Keratinocyte (primary cell): Measurements from ENCODE around the gene CXCL12. TPM values are rescaled to one million over a fixed set of nuclear protein-coding genes. Genes with fewer than 3 reads are reported as not detected.

Experiments used
- DNase-seq: peaks from one replicate; pipeline ENCODE4 v3.0.0-alpha.2; 2011; ENCODE audit warnings: low read depth, missing footprints, low spot score
- FAIRE-seq: peaks from 2 replicates; lab custom pipeline; 2011; peaks lifted over from hg19 to GRCh38; lab: Jason Lieb, UNC
- H2AFZ ChIP-seq: 2 replicates; pipeline ENCODE4 v1.6.0; 2012; ENCODE audit warnings: low read length, control low read depth, inconsistent platforms; ENCODE audit not compliant: control insufficient read depth
- H3K27ac ChIP-seq: 2 replicates; pipeline ENCODE4 v1.5.1; 2011; ENCODE audit warnings: low read length; ENCODE audit not compliant: control insufficient read depth, insufficient read depth
- H3K27me3 ChIP-seq: 3 replicates; pipeline ENCODE4 v1.6.0; 2011; ENCODE audit warnings: low read length; ENCODE audit not compliant: control insufficient read depth, insufficient read depth; ENCODE audit errors: extremely low read depth
- H3K36me3 ChIP-seq, 2 experiments: 2 replicates in 1 of 2; 3 replicates in 1 of 2; pipeline ENCODE4 v1.5.1; 2011; ENCODE audit warnings: low read length in 2 of 2, mild to moderate bottlenecking in 1 of 2; ENCODE audit not compliant: control insufficient read depth in 2 of 2, insufficient read depth in 2 of 2; ENCODE audit errors: extremely low read depth in 1 of 2
- H3K4me1 ChIP-seq: 3 replicates; pipeline ENCODE4 v1.5.1; 2011; ENCODE audit warnings: low read length; ENCODE audit not compliant: control insufficient read depth, insufficient read depth; ENCODE audit errors: extremely low read depth
- H3K4me2 ChIP-seq: 3 replicates; pipeline ENCODE4 v1.6.0; 2011; ENCODE audit warnings: low read depth, low read length; ENCODE audit not compliant: control insufficient read depth, insufficient read depth; ENCODE audit errors: extremely low read depth
- H3K4me3 ChIP-seq, 3 experiments: fragments of 200-600 bp in 1 of 3; sonication (generic) in 1 of 3; 2 replicates in 2 of 3; 3 replicates in 1 of 3; pipeline ENCODE4 v1.5.1; 2011 to 2016; ENCODE audit warnings: low read length in 3 of 3, mild to moderate bottlenecking in 3 of 3, control low read depth in 2 of 3, inconsistent platforms in 1 of 3, low read depth in 1 of 3, mixed read lengths in 1 of 3, mixed run types in 1 of 3, moderate library complexity in 1 of 3; ENCODE audit not compliant: control insufficient read depth in 2 of 3, insufficient read depth in 2 of 3; ENCODE audit errors: extremely low read depth in 1 of 3
- H3K79me2 ChIP-seq: 2 replicates; pipeline ENCODE4 v1.6.0; 2012; ENCODE audit warnings: low read length; ENCODE audit not compliant: control insufficient read depth, insufficient read depth
- H3K9ac ChIP-seq: 3 replicates; pipeline ENCODE4 v1.6.0; 2011; ENCODE audit warnings: low read length; ENCODE audit not compliant: control insufficient read depth, insufficient read depth; ENCODE audit errors: extremely low read depth
- H3K9me1 ChIP-seq: 3 replicates; pipeline ENCODE4 v1.6.0; 2011; ENCODE audit warnings: low read length; ENCODE audit not compliant: control insufficient read depth, insufficient read depth; ENCODE audit errors: extremely low read depth
- H3K9me3 ChIP-seq: 2 replicates; pipeline ENCODE4 v1.5.1; 2012; ENCODE audit warnings: low read depth, low read length; ENCODE audit not compliant: control insufficient read depth
- H4K20me1 ChIP-seq: 3 replicates; pipeline ENCODE4 v1.6.0; 2011; ENCODE audit warnings: low read length; ENCODE audit not compliant: control insufficient read depth, insufficient read depth; ENCODE audit errors: extremely low read depth
- EZH2 ChIP-seq: IDR thresholded peaks from one replicate; pipeline ENCODE4 v1.6.1; 2012; ENCODE audit warnings: inconsistent platforms, mild to moderate bottlenecking, low read length, moderate library complexity
- dilution Hi-C: fragments of 300-500 bp; cut with MboI; formaldehyde crosslinking; loops from one replicate; pipeline ENCODE4 v1.7.0; 2020; ENCODE audit warnings: low sequenced_read_pairs; ENCODE audit not compliant: extremely low pct_ligation_motif_present
- polyA plus RNA-seq, 5 experiments: library from polyadenylated mRNA; depleted of rRNA in 3 of 5; stranded (reverse) in 3 of 5; stranded (forward) in 1 of 5; unstranded in 1 of 5; fragments of >200 nt; gene quantifications; 1 replicate in 1 of 5; 2 replicates in 3 of 5; 3 replicates in 1 of 5; pipeline versions ENCODE4 v1.2.1 to v1.2.3, GENCODE V29; 2011 to 2012; ENCODE audit warnings: missing spikeins in 2 of 5, low read depth in 1 of 5, low replicate concordance in 1 of 5
- TF ChIP-seq, protein P1 (sequence below), 3 experiments: IDR thresholded peaks in 1 of 3; conservative IDR thresholded peaks in 1 of 3; optimal IDR thresholded peaks in 1 of 3; 2 replicates in 2 of 3; 3 replicates in 1 of 3; pipeline versions ENCODE3 to v1.5.1; 2011; ENCODE audit warnings: low read length in 3 of 3, mild to moderate bottlenecking in 3 of 3, moderate library complexity in 2 of 3, control low read depth in 1 of 3, inconsistent platforms in 1 of 3; ENCODE audit not compliant: insufficient read depth in 2 of 3; ENCODE audit errors: extremely low read depth in 1 of 3

Gene CXCL12
- polyA plus RNA-seq, 1 donor (not counting 4 experiments of a cell fraction or from before 2014, with no cell fraction given) = not detected

DNA sequence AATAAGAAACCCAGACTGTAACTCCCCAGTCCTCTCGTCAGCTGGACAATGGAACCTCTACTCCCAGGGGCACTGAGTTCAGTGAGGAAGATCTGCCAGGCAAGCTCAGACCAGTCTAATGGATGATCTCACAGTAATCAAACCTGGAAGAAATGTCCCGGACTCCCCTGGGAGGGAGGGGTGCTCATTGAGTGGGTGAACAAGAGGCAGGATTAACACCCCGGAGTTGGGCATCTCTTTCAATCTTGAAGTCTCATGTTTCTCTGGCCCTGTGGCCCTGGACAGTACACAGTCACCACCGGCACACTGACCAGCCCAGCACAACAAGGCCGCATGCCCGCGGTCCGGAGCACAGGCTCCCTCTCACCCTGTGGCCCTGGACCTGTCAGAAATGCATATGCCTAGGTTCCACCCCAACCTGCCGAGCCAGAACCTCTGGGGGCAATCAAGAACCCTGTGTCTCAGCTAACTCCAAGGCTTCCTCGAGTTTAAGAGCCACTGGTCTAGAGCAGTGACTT, 27.8 kb downstream of the CXCL12 start:
- Histone ChIP-seq H3K79me2 (no peaks in the 10 kb centered on the region), H3K4me3 (no peak overlapping the region), H3K27me3 (no peaks in the 10 kb centered on the region), H3K9me3 (peaks cover 2% of the 10 kb centered on the region), H3K9ac (no peak overlapping the region), H3K27ac (no peak overlapping the region), H4K20me1 (no peaks in the 10 kb centered on the region), H2AFZ (no peak overlapping the region), H3K4me1 (no peaks in the 10 kb centered on the region), H3K4me2 (no peak overlapping the region), H3K9me1 (no peaks in the 10 kb centered on the region), H3K36me3 (no peaks in the 10 kb centered on the region)
- TF ChIP-seq EZH2 = no peak
- TF ChIP-seq, protein P1, sequence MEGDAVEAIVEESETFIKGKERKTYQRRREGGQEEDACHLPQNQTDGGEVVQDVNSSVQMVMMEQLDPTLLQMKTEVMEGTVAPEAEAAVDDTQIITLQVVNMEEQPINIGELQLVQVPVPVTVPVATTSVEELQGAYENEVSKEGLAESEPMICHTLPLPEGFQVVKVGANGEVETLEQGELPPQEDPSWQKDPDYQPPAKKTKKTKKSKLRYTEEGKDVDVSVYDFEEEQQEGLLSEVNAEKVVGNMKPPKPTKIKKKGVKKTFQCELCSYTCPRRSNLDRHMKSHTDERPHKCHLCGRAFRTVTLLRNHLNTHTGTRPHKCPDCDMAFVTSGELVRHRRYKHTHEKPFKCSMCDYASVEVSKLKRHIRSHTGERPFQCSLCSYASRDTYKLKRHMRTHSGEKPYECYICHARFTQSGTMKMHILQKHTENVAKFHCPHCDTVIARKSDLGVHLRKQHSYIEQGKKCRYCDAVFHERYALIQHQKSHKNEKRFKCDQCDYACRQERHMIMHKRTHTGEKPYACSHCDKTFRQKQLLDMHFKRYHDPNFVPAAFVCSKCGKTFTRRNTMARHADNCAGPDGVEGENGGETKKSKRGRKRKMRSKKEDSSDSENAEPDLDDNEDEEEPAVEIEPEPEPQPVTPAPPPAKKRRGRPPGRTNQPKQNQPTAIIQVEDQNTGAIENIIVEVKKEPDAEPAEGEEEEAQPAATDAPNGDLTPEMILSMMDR (optimal IDR thresholded peaks at IDR 0.05 in 1 of 3, IDR thresholded peaks at IDR 0.05 in 1 of 3, conservative IDR thresholded peaks at IDR 0.05 in 1 of 3; ENCODE audit: extremely low read depth in 1 of 3, insufficient read depth in 2 of 3, low read length in 3 of 3) = no peak
- dilution Hi-C loops = no loop called here
- no peak for FAIRE-seq
- DNase-seq = no peak

DNA sequence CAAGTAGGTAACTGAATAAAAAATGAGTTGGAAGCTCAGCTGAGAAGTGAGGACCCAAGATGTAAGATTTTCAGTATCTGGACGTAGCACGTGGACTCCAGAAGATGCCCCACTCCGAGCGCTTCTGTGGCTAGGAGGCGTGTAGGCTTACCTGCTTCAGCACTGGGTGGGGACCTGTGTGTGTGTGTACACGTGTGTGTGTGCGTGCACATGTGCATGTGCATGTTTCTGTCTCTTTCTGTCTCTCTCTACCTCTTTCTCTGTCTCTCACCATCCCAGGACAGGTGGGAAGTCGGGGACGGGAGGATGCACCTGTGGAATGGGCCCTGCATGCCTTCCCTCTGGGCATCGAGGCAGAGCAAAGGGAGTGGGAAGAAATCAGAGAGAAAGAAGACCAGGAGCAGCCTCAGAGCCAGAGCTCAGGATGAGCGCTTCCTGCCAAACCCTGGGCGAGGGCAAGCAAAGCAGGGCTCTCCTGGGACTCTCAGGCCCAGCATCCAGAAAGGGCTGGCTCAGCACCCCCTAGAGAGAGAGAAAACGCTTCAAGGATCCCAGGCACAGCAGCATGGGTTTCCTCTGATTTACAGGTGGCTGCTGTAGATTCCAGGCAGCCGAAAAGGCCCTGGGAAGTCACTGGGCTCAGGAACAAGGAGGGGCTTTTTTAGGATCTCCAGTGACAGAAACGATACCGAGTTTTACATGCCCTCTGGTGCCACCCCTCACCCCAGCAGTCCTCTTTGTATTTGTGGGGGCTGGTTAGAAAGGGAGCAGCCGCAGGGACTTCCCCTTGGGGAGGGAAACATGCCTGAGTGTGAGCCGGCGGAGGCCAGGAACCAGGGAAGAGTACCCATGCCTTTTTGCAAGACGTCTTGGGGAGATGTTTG, 28.5 kb downstream of the CXCL12 start:
- no peak for FAIRE-seq
- H3K27me3 ChIP-seq = no peaks in the 10 kb centered on the region
- dilution Hi-C loops = no loop called here

More for the DNA sequence above, 28.5 kb downstream of the CXCL12 start:
- TF ChIP-seq, protein P1 (optimal IDR thresholded peaks at IDR 0.05 in 1 of 3, IDR thresholded peaks at IDR 0.05 in 1 of 3, conservative IDR thresholded peaks at IDR 0.05 in 1 of 3; ENCODE audit: extremely low read depth in 1 of 3, insufficient read depth in 2 of 3, low read length in 3 of 3) = no peak
- TF ChIP-seq EZH2 = no peak
- Histone ChIP-seq H4K20me1 (no peaks in the 10 kb centered on the region), H3K4me2 (no peak overlapping the region), H3K9ac (no peak overlapping the region), H3K79me2 (no peaks in the 10 kb centered on the region), H2AFZ (no peak overlapping the region), H3K4me1 (no peaks in the 10 kb centered on the region), H3K9me1 (no peaks in the 10 kb centered on the region), H3K27ac (no peak overlapping the region), H3K36me3 (no peaks in the 10 kb centered on the region), H3K9me3 (peaks cover 2% of the 10 kb centered on the region), H3K4me3 (no peak overlapping the region)
- DNase-seq = no peak
